GM19438 (cell line): ENCODE results near the gene SEMA4D.

Source experiments
- ATAC-seq: cut with Tn5 transposase; IDR thresholded peaks from one replicate; pipeline ENCODE4 v1.9.1; 2021; ENCODE audit warnings: low read depth; ENCODE audit not compliant: unreplicated experiment

Gene SEMA4D

DNA sequence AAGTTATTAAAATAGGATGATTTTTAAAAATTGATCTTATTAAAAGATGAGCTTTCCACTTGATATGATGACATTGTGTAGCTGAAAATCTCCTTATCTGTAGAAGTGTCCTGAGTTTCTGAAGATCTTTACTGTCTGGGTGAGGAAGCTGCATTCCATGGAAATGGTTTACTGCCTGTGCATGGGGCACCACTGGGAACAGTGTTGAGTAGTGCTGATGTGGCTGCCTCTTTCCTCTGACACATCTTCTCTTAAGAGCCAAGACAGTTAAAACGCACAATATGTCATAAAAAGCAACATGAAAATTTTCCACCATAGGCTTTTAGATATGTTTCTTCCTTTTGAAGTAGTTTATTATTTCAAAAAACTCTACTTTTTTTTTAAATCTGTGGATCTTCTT, 155.0 kb downstream of the SEMA4D start:
- no peak for ATAC-seq

DNA sequence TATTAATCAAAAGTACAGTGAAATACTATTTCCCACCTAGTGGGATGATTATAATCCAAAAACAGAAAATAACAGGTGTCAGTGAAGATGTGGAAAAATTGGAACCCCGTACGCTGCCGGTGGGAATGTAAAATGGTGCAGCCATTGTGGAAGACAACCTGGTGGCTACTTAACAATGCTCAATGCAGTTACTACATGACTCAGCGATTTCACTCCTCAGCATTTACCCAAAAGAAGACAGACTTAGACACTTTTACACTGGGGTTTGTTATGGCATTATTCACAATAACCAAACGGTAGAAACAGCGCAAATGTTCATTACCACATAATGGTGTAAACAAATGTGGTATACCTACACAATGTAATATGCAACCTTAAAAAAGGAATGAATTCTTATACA, 155.7 kb downstream of the SEMA4D start:
- no peak for ATAC-seq

DNA sequence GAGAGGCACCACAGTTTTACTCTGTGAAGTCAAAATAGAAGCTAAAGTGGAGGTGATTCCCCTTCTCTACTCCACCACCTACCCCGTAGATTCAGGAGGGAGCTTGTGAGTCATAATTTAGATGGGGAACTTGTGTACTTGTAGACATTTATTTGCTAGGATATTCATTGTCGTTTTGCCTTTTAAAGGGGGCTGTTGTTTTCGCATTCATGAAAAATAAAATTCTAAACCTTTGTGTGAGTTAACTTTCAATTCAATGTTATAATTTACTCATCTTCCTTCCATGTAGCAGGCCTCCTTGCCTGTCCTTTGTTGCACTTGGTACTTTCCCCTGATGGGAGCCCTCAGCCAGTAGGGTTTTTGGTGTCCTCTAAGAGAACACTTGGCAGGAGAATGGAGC, 157.6 kb downstream of the SEMA4D start:
- ATAC-seq, result no peak

DNA sequence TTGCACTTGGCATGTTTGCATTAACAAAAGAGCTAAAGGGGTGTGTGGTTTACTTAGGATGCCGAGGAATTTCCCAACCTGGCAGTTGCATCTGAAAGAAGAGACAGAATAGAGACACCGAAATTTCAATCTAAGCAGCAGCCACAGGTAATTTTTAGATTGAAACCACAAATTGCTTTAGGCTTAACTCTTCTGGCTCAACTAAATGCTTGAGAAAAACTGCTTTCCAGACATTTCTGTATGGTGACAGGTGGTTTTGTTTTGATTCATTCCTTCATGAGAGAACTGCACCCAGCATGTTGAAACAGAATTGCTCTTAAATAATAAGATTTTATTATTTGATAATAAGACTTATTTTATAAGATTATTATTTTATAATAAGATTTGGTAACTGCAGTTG, 158.1 kb downstream of the SEMA4D start:
- no peak for ATAC-seq

DNA sequence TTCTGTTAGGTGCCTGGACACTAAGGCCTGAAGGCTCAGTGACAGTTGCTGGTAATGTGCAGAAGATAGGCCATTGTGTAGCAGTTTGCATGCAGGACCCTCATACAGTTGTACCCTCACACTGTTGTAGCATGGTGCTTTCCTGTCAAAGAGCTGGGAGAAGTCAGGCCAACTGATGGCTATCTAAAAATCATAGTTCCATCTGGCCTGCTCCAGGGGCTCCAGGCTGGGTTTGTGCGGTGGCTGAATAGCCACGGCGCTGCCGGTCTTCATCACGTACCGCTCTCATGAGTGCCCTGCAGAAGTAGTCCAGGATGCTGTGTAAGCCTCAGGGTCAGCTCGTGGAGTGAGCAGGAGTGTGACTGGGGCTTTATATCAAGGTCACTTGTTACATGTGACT, 167.4 kb downstream of the SEMA4D start:
- ATAC-seq, result no peak

DNA sequence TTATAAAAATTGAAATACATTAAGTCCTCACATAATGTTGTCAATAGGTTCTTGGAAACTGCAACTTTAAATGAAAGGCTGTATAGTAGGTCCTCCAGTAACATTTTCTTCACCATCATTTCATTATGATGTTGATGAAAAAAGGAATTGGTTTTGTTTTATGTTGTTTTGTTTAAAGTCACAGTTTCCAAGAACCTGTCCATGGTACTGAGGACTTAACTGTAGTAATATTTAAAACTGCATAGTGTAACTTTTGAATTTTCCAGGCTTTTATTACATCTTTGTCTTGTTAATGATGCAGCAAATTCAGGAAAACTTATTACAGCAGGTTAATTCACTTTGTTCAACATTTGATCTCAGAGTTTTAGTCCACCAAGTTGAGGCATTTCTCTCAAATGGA, 168.0 kb downstream of the SEMA4D start:
- ATAC-seq, result no peak

DNA sequence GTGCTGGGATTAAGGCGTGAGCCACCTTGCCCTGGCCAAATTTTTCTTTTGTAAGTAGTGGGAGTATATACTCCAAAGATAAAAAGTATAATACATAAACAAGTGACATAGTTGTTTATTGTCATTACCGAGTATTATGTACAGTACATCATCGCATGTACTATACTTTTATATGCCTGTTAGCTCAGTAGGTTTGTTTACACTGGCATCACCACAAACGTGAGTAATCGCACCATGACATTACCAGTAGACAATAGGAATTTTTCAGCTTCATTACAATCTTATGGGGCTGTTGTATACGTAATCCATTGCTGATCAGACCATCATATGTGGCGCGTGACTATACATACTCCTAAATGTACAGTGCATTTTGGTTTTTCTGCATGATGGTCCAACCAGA, 169.8 kb downstream of the SEMA4D start:
- no peak for ATAC-seq

DNA sequence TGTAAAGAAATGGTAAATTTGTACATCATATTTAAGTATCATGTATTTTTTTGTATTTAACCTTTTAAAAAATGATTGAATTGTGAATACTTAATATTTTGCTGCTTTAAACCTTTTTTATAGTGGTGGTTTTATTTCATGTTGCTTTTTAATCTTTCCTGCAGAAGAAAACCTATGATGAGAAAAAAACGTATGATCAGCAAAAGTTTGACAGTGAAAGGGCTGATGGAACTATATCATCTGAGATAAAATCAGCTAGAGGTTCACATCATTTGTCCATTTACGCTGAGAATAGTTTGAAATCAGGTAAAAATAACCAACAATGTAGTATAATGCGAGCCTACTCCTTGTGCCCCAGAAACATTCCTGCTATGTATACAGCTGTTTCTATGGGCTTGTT, 172.2 kb downstream of the SEMA4D start:
- ATAC-seq, result no peak

DNA sequence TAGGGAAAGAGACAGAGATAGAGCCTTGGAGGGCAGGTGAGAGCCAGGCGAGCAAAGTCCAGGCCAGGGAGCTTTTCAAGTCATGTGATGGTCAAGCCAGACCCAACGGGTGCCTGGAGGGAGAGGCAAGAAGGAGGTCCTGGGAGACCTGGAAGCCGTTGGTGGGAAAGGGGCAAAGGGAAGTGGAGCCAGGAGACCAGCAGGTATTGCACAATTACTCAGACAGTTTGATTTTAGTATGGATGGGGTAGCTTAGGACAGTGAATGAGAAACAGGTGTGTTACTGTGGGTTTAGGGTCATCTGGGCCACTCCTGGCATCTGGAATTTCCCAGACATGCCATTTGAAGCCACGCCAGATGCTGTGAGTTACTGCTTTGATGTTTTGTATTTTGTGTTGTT, 174.5 kb downstream of the SEMA4D start:
- no peak for ATAC-seq

DNA sequence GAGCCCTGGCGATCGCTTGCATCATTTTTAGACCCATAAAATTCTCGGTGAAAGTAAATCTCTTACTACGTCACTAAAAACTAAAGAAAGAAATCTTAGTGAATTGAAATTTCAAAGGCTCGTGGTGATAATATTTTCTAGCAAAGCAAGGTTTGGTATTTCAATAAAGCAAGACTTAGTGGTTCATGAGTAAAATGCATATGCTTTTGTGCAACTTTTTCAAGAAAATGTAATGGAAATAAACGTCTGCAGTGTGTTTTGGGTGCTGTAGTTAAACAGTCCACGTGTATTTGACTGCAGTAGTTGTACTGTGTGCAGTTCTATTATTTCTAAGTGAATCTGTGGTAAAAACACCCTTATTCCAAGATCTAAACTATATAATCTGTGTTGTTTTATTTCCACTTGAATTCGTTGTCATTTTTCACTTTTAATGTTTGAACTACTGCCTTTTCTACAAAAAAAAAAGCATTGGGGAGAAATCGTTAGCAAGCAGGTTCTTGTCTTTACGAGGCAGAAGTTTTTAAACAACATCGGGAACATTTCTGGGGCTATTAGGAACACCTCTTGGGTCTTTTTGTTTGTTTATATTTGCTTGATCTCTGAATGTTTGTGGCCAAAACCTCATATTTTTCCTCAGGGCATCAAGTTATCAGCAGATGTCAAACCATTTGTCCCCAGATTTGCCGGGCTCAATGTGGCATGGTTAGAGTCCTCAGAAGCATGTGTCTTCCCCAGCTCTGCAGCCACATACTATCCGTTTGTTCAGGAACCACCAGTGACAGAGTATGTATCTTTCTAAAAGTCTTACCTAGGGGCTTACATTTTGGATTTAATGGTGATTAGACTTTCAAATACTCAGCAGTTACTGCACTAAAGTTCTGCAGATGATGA, 178.7 kb downstream of the SEMA4D start:
- no peak for ATAC-seq

DNA sequence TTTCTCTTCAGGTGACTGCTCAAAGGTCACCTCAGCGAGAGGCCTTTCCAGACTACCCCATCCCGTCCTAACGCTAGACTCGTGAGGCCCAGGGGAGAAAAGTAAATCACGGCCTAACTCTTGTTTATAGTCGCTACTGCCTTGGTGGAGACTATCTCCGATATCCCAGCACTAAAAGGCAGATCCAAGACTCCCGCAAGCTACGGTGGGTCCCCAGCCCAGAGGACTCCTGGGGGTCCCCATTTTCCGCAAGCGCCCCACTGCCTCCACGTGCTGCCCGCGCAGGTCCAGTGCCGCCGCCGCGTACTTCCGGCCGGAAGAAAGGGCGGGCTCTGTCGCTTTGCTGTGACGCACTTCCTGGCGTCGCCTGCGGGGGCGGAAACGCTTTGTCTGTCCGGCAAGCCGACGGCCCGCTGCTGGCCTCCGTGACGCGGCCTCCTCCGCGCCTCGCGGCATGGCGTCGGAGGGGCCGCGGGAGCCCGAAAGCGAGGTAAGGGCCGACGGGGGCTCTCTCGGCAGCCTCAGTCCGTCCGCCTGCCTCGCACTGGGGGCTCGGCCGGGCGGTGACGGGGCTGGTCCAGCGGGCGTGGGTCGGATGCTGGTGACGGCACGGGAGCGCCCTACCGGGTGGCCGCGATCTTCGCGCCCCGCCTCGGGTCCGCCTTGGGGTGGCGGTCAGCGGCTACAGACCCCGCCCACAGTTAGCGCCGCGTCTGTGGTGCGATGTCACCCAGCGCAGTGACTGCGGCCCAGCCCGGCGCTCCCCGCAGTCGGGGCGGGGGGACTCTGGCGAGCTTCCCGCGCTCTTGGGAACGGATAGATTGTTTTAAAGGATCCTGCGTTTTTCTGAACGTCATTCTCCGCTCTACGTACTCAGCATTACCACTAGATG, 179.5 kb downstream of the SEMA4D start, which contains the start of gene SECISBP2:
Gene SECISBP2 (plus strand): TSS at position 378 of the 892 bp plus-strand sequence. CDS start 77 bp downstream, at position 455.
- peak; percentile 90 for ATAC-seq

DNA sequence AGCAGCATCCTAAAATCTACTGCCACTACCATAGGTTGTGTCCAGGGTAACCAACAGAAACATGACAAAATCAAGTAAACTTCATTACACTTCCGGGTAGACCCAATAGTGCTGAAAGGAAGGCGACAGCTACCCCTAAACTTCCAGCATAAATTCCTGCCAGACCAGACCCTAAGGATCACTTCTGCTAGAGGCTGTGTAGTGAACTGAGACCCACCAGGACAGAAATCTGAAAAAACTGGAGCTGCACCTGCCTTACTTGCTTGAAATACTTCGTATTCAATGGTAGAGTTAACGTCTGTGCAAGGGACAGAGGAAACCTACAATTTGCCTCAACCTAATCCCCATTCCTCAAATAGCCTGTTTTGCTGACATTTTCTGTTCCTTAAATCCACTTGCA, 180.6 kb downstream of the SEMA4D start:
- ATAC-seq, result no peak

DNA sequence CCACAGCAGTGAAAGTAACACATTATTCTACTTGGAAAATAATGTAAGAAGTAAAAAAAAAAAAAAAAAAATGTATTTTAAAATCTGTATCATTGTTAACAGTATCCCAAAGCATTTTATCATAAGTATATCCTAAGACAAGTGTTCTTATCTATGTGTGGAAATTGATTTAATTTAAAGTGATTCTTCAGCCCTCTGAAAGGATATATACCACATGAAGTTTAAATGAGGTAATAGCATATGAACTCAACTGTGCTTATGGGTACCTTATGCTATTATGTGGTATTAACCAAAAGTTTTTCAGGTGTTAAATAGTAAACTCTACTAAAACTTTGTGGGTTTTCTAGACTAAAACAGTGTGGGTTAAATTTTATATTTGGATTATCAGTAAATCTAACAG, 182.4 kb downstream of the SEMA4D start:
- ATAC-seq, result no peak

DNA sequence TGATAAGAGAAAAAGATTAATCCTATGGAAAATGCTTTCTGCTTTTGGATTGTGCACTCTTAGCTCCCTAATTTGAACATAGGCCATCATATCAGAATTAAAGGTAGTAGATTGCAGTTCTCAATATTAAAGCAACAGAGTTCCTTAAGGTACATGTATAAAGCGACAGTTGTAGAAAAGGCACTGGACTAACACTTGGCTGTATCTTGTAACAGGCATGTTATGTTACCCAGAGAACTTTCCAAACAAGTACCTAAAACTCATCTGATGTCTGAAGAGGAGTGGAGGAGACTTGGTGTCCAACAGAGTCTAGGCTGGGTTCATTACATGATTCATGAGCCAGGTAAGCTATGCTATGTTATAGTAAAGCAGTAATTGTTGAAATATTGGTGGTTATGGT, 183.0 kb downstream of the SEMA4D start:
- ATAC-seq, result no peak

DNA sequence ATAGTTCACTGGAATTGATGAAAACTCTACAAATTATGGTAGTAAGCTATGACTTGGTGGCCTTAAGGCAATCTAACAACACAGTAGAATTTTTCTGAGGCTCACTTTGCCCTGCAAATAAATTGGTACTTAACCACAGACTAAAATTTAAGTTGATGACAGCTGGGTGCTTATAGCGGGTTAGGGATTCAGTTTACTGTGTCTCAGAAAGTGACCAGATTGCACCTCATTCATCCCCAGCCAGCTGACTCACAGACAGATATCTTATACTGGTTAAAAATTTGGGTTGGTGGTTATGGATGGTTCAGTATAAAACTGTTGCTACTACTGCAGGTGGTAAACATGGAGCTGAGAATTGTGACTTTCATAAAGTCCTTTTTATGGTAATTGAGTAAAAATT, 184.1 kb downstream of the SEMA4D start:
- ATAC-seq, result no peak

DNA sequence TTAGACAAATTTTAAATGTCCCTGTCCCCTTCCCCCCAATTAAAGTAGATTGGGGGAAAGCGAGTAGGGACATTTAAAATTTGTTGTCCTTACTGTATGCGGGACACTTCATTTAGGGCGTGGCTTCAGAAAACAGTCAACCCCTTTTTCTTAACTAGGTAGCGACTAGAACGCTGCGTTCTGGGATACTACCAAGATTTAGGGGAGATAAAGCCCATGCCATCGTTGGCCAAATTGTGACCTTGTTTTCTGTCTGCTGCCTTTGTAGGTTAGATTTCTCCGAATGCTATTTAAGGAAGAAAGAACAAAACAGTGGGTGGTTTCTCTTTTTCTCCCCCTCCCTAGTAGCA, 185.7 kb downstream of the SEMA4D start:
- no peak for ATAC-seq

DNA sequence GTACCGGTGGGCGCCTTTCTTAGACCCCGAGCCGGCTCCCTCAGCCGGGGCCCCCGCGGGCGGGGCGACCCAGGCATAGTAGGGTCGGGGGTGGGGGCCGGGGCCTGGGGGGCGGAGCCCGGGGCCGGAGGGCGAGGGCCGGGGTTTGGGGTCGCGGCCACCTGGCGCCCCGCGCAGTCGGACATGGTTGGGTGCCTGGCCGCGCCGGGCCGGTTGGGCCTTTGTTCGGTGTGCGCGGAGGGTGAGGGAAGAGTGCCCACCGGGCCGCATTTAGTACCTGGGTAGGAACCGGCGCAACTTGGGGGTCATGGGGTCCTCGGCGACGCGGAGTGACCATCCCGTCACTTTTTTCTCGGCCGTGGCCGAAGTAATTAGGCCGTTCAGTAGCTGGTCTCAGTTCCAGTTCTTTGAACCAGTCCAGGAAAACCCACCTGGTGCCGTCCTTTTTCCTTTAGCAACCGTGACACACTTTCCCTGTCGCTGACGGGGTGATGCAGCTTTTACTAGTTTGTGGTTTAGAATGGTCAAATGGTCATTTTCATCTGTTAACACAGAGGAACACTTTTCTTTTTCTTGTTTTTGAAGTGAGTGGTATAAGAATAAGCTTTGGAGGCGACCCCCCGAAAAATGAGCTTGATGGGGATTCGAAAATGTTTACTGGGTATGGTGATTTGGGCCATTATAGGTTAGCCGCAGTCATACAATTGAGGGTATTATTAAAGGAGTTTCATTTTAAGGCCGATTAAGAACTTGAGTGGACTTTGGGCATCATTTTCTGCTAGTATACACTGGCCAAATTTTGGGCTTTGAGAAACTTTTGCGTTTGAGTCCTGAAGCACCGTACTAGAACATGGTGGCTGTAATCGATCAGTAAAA, 186.3 kb downstream of the SEMA4D start:
- ATAC-seq, result peak; percentile 0
